Measurements from ENCODE around the gene NOX3.

The NOX3 gene

DNA sequence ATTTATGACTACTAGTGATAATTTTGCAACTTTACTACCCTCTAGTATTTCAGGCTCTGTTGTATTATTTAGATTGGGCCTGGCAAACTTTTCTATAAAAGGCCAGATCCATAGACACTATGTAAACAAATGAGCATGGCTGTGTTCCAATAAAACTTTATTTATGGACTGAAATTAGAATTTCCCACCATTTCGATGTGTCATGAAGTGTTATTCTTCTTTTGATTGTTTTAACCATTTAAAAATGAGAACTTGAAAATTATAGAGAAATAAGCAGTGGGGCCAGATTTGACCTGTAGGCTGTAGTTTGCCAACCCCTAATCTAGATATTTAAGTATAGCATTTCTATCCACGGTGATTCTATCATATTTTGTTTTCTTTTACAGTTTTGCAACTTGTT, 79.8 kb downstream of the NOX3 start:
- no peak overlapping the region for H4K91ac ChIP-seq (ENCODE audit: low read depth, low read length, poor library complexity)
- no peak for DNase-seq (ENCODE audit: low spot score)
- H2AFZ ChIP-seq (ENCODE audit: low read length), result no peak overlapping the region
- H3K27me3 ChIP-seq (ENCODE audit: control insufficient read depth in 3 of 3, insufficient read depth in 3 of 3, low read depth in 1 of 3, low read length in 3 of 3), result no peaks in the 10 kb centered on the region
- no peak overlapping the region for H3K4ac ChIP-seq (ENCODE audit: low read length)
- H3K14ac ChIP-seq (ENCODE audit: low read length), result no peak overlapping the region
- H3K23ac ChIP-seq (ENCODE audit: low read depth, low read length, poor library complexity), result no peak overlapping the region
- H3K9ac ChIP-seq (ENCODE audit: low read depth, low read length, poor library complexity), result no peak overlapping the region
- no peaks in the 10 kb centered on the region for H3K4me1 ChIP-seq (ENCODE audit: control insufficient read depth in 2 of 2, insufficient read depth in 1 of 2, low read depth in 1 of 2, low read length in 2 of 2)
- H2BK5ac ChIP-seq (ENCODE audit: low read length), result no peak overlapping the region
- no CpG with 5 or more reads among the region's 2 CpGs for WGBS, 2 donors (ENCODE audit: extremely low coverage in 2 of 2, insufficient read length in 2 of 2, insufficient replicate concordance in 1 of 2)
- no peak overlapping the region for H2BK15ac ChIP-seq (ENCODE audit: low read length)
- H3K4me3 ChIP-seq (ENCODE audit: low read length in 2 of 2), result no peak overlapping the region
- H2BK120ac ChIP-seq (ENCODE audit: low read depth, low read length), result no peak overlapping the region
- no peak overlapping the region for H2BK12ac ChIP-seq (ENCODE audit: low read length)
- H3K27ac ChIP-seq (replicated peaks; ENCODE audit: low read length), result no peak overlapping the region
- H3K18ac ChIP-seq (ENCODE audit: low read length), result no peak overlapping the region
- H2AK5ac ChIP-seq (ENCODE audit: low read depth, low read length), result no peak overlapping the region
- no peaks in the 10 kb centered on the region for H3K79me1 ChIP-seq (ENCODE audit: low read depth, low read length)
- H3K4me2 ChIP-seq (ENCODE audit: insufficient read depth, low read length, poor library complexity, severe bottlenecking), result no peak overlapping the region
- H3K9me3 ChIP-seq (replicated peaks in 1 of 2; ENCODE audit: control insufficient read depth in 2 of 2, insufficient read depth in 1 of 2, low read depth in 1 of 2, low read length in 2 of 2), result no peaks in the 10 kb centered on the region
- H3K36me3 ChIP-seq (replicated peaks in 1 of 2; ENCODE audit: control insufficient read depth in 2 of 2, insufficient read depth in 2 of 2, low read length in 2 of 2), result no peaks in the 10 kb centered on the region
- H4K8ac ChIP-seq (ENCODE audit: low read depth, low read length), result no peak overlapping the region

DNA sequence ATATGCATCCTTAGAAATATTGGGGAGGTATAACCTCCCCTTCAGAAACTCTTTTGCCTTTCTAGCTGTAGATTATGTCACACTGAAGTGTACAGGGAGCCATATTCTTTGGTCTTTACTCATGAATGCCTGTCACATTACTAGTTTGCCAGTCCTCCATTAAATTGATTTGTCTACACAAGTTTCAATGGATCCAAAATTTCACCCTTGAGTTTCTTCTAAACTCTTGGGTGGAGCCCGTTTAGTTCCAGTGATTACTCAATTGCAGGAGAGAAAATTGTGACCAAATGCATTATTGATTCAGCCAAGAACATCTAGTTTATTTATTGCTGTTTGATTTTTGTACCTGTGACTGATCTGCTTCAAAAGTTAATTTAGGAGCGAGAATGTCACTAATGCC, 81.0 kb downstream of the NOX3 start:
- Histone ChIP-seq H2AK5ac (ENCODE audit: low read depth, low read length) (no peak overlapping the region), H3K4me1 (ENCODE audit: control insufficient read depth in 2 of 2, insufficient read depth in 1 of 2, low read depth in 1 of 2, low read length in 2 of 2) (no peaks in the 10 kb centered on the region), H3K23ac (ENCODE audit: low read depth, low read length, poor library complexity) (no peak overlapping the region), H3K79me1 (ENCODE audit: low read depth, low read length) (no peaks in the 10 kb centered on the region), H3K9ac (ENCODE audit: low read depth, low read length, poor library complexity) (no peak overlapping the region), H4K91ac (ENCODE audit: low read depth, low read length, poor library complexity) (no peak overlapping the region), H2AFZ (ENCODE audit: low read length) (no peak overlapping the region), H2BK120ac (ENCODE audit: low read depth, low read length) (no peak overlapping the region), H2BK12ac (ENCODE audit: low read length) (no peak overlapping the region), H3K4me3 (ENCODE audit: low read length in 2 of 2) (no peak overlapping the region), H3K18ac (ENCODE audit: low read length) (no peak overlapping the region), H2BK15ac (ENCODE audit: low read length) (no peak overlapping the region), H3K27me3 (ENCODE audit: control insufficient read depth in 3 of 3, insufficient read depth in 3 of 3, low read depth in 1 of 3, low read length in 3 of 3) (no peaks in the 10 kb centered on the region), H3K9me3 (replicated peaks in 1 of 2; ENCODE audit: control insufficient read depth in 2 of 2, insufficient read depth in 1 of 2, low read depth in 1 of 2, low read length in 2 of 2) (no peaks in the 10 kb centered on the region), H3K4me2 (ENCODE audit: insufficient read depth, low read length, poor library complexity, severe bottlenecking) (no peak overlapping the region), H3K27ac (replicated peaks; ENCODE audit: low read length) (no peak overlapping the region), H3K36me3 (replicated peaks in 1 of 2; ENCODE audit: control insufficient read depth in 2 of 2, insufficient read depth in 2 of 2, low read length in 2 of 2) (no peaks in the 10 kb centered on the region), H2BK5ac (ENCODE audit: low read length) (no peak overlapping the region), H3K14ac (ENCODE audit: low read length) (no peak overlapping the region), H3K4ac (ENCODE audit: low read length) (no peak overlapping the region), H4K8ac (ENCODE audit: low read depth, low read length) (no peak overlapping the region)
- DNase-seq (ENCODE audit: low spot score), result no peak
- no CpG with 5 or more reads among the region's 2 CpGs for WGBS, 2 donors (ENCODE audit: extremely low coverage in 2 of 2, insufficient read length in 2 of 2, insufficient replicate concordance in 1 of 2)

DNA sequence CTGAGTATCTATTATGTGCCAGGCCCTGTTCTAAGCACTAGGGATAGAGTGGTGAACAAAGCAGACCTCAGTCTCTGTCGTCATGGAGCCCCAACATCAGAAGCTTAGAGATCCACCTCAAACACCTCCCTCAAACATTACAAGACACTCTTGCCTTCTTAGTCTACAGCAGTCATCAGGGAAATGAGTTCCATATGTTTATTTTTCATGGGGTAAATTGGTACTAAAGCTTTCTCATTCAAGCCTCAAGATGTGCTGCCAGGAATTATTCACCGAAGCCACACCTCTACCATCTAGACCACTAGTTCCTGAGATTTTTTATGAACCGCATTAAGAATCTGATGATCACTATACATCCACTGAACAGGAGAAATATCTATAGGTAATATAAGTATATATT, 82.4 kb downstream of the NOX3 start:
- no peak for DNase-seq (ENCODE audit: low spot score)
- no CpG with 5 or more reads among the region's 3 CpGs for WGBS, 2 donors (ENCODE audit: extremely low coverage in 2 of 2, insufficient read length in 2 of 2, insufficient replicate concordance in 1 of 2)

DNA sequence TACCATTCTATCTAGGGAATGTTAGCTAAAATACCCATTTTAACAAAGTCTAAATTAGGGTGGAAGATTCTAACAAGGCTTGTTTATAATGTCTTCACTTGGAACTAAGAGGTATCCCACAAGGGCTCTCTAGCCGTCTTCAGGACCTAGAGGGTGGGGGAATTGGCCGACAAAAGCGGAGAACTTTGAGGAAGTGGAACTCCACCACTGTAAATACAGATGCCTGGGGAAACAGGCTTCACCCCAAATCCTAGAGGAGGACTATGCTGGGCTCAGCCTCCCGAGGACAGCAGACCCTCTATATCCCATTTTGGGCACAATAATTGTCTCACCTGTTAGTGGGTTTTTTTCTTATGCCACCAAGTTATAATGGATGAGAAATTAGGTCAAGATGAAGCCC, 83.4 kb downstream of the NOX3 start:
- no peak overlapping the region for H2BK120ac ChIP-seq (ENCODE audit: low read depth, low read length)
- no peak overlapping the region for H2BK12ac ChIP-seq (ENCODE audit: low read length)
- no peak overlapping the region for H2BK15ac ChIP-seq (ENCODE audit: low read length)
- no peaks in the 10 kb centered on the region for H3K4me1 ChIP-seq (ENCODE audit: control insufficient read depth in 2 of 2, insufficient read depth in 1 of 2, low read depth in 1 of 2, low read length in 2 of 2)
- no peak overlapping the region for H3K23ac ChIP-seq (ENCODE audit: low read depth, low read length, poor library complexity)
- H4K8ac ChIP-seq (ENCODE audit: low read depth, low read length), result no peak overlapping the region
- no peak for DNase-seq (ENCODE audit: low spot score)
- no peaks in the 10 kb centered on the region for H3K36me3 ChIP-seq (replicated peaks in 1 of 2; ENCODE audit: control insufficient read depth in 2 of 2, insufficient read depth in 2 of 2, low read length in 2 of 2)
- H2AFZ ChIP-seq (ENCODE audit: low read length), result no peak overlapping the region
- H3K18ac ChIP-seq (ENCODE audit: low read length), result no peak overlapping the region
- H3K9me3 ChIP-seq (replicated peaks in 1 of 2; ENCODE audit: control insufficient read depth in 2 of 2, insufficient read depth in 1 of 2, low read depth in 1 of 2, low read length in 2 of 2), result no peaks in the 10 kb centered on the region
- no peak overlapping the region for H3K4ac ChIP-seq (ENCODE audit: low read length)
- H4K91ac ChIP-seq (ENCODE audit: low read depth, low read length, poor library complexity), result no peak overlapping the region
- no peak overlapping the region for H2AK5ac ChIP-seq (ENCODE audit: low read depth, low read length)
- H3K14ac ChIP-seq (ENCODE audit: low read length), result no peak overlapping the region
- H3K79me1 ChIP-seq (ENCODE audit: low read depth, low read length), result no peaks in the 10 kb centered on the region
- H3K4me2 ChIP-seq (ENCODE audit: insufficient read depth, low read length, poor library complexity, severe bottlenecking), result no peak overlapping the region
- no peak overlapping the region for H3K27ac ChIP-seq (replicated peaks; ENCODE audit: low read length)
- no peak overlapping the region for H3K9ac ChIP-seq (ENCODE audit: low read depth, low read length, poor library complexity)
- H2BK5ac ChIP-seq (ENCODE audit: low read length), result no peak overlapping the region
- H3K4me3 ChIP-seq (ENCODE audit: low read length in 2 of 2), result no peak overlapping the region
- H3K27me3 ChIP-seq (ENCODE audit: control insufficient read depth in 3 of 3, insufficient read depth in 3 of 3, low read depth in 1 of 3, low read length in 3 of 3), result no peaks in the 10 kb centered on the region
- no CpG with 5 or more reads among the region's 4 CpGs for WGBS, 2 donors (ENCODE audit: extremely low coverage in 2 of 2, insufficient read length in 2 of 2, insufficient replicate concordance in 1 of 2)

More for the DNA sequence above, 82.4 kb downstream of the NOX3 start:
- H2BK120ac ChIP-seq (ENCODE audit: low read depth, low read length), result no peak overlapping the region
- H3K4me3 ChIP-seq (ENCODE audit: low read length in 2 of 2), result no peak overlapping the region
- H3K36me3 ChIP-seq (replicated peaks in 1 of 2; ENCODE audit: control insufficient read depth in 2 of 2, insufficient read depth in 2 of 2, low read length in 2 of 2), result no peaks in the 10 kb centered on the region
- no peak overlapping the region for H4K8ac ChIP-seq (ENCODE audit: low read depth, low read length)
- H3K4me2 ChIP-seq (ENCODE audit: insufficient read depth, low read length, poor library complexity, severe bottlenecking), result no peak overlapping the region
- no peak overlapping the region for H2BK5ac ChIP-seq (ENCODE audit: low read length)
- H2AFZ ChIP-seq (ENCODE audit: low read length), result no peak overlapping the region
- H3K23ac ChIP-seq (ENCODE audit: low read depth, low read length, poor library complexity), result no peak overlapping the region
- H2BK12ac ChIP-seq (ENCODE audit: low read length), result no peak overlapping the region
- H3K27me3 ChIP-seq (ENCODE audit: control insufficient read depth in 3 of 3, insufficient read depth in 3 of 3, low read depth in 1 of 3, low read length in 3 of 3), result no peaks in the 10 kb centered on the region
- no peak overlapping the region for H3K14ac ChIP-seq (ENCODE audit: low read length)
- H4K91ac ChIP-seq (ENCODE audit: low read depth, low read length, poor library complexity), result no peak overlapping the region
- no peak overlapping the region for H2BK15ac ChIP-seq (ENCODE audit: low read length)
- H3K4me1 ChIP-seq (ENCODE audit: control insufficient read depth in 2 of 2, insufficient read depth in 1 of 2, low read depth in 1 of 2, low read length in 2 of 2), result no peaks in the 10 kb centered on the region
- no peaks in the 10 kb centered on the region for H3K79me1 ChIP-seq (ENCODE audit: low read depth, low read length)
- H2AK5ac ChIP-seq (ENCODE audit: low read depth, low read length), result no peak overlapping the region
- H3K27ac ChIP-seq (replicated peaks; ENCODE audit: low read length), result no peak overlapping the region
- no peak overlapping the region for H3K18ac ChIP-seq (ENCODE audit: low read length)
- no peaks in the 10 kb centered on the region for H3K9me3 ChIP-seq (replicated peaks in 1 of 2; ENCODE audit: control insufficient read depth in 2 of 2, insufficient read depth in 1 of 2, low read depth in 1 of 2, low read length in 2 of 2)
- no peak overlapping the region for H3K9ac ChIP-seq (ENCODE audit: low read depth, low read length, poor library complexity)
- H3K4ac ChIP-seq (ENCODE audit: low read length), result no peak overlapping the region

Measured in neuronal stem cell (in vitro differentiated cells).